Liver (tissue), 9 donors: ENCODE results near the gene EDN3. TPM values are rescaled to one million over a fixed set of nuclear protein-coding genes. Genes with fewer than 3 reads are reported as not detected.

Source experiments
- DNase-seq: peaks from one replicate; pipeline ENCODE4 v3.0.0-alpha.2; 2017; ENCODE audit warnings: low spot score
- H3K27ac ChIP-seq, 2 donors: one replicate each; pipeline ENCODE4 v1.7.0; 2013; ENCODE audit warnings: inconsistent platforms in 2 of 2, low read length in 2 of 2, control low read depth in 1 of 2, low read depth in 1 of 2, mild to moderate bottlenecking in 1 of 2
- H3K27me3 ChIP-seq, 4 donors: one replicate each; pipeline versions ENCODE4 v1.6.1 to v1.7.0; 2013; ENCODE audit warnings: low read length in 3 of 4, inconsistent platforms in 1 of 4, mild to moderate bottlenecking in 1 of 4, moderate library complexity in 1 of 4; ENCODE audit not compliant: control insufficient read depth in 4 of 4, insufficient read depth in 4 of 4
- H3K36me3 ChIP-seq, 4 donors: one replicate each; pipeline versions ENCODE4 v1.6.1 to v1.7.0; 2013; ENCODE audit warnings: low read length in 3 of 4, mild to moderate bottlenecking in 3 of 4, low read depth in 1 of 4, moderate library complexity in 1 of 4; ENCODE audit not compliant: control insufficient read depth in 4 of 4, insufficient read depth in 3 of 4
- H3K4me1 ChIP-seq, 4 donors: one replicate each; pipeline versions ENCODE4 v1.6.1 to v1.7.0; 2013; ENCODE audit warnings: low read length in 3 of 4, mild to moderate bottlenecking in 3 of 4, moderate library complexity in 1 of 4; ENCODE audit not compliant: control insufficient read depth in 4 of 4, insufficient read depth in 4 of 4
- H3K4me3 ChIP-seq, 3 donors: one replicate each; pipeline versions ENCODE4 v1.6.1 to v1.7.0; 2013; ENCODE audit warnings: low read length in 3 of 3, control low read depth in 1 of 3, low read depth in 1 of 3, mild to moderate bottlenecking in 1 of 3
- H3K9ac ChIP-seq, 2 donors: one replicate each; pipeline ENCODE4 v1.7.0; 2013; ENCODE audit warnings: low read length in 2 of 2, mild to moderate bottlenecking in 2 of 2, moderate library complexity in 2 of 2, control low read depth in 1 of 2, low read depth in 1 of 2
- H3K9me3 ChIP-seq, 4 donors: one replicate each; pipeline versions ENCODE4 v1.6.1 to v1.7.0; 2013; ENCODE audit warnings: low read length in 3 of 4; ENCODE audit not compliant: control insufficient read depth in 4 of 4
- ATF3 ChIP-seq: IDR thresholded peaks from 2 replicates; pipeline ENCODE4 v1.6.1; 2016; ENCODE audit warnings: antibody characterized with exemption
- CTCF ChIP-seq: fragments of 150-350 bp; IDR thresholded peaks from 2 replicates; pipeline ENCODE4 v1.5.1; 2017; ENCODE audit warnings: improper control_type of control experiment, low read depth, low read length; ENCODE audit not compliant: missing input control
- EGR1 ChIP-seq, 2 donors: IDR thresholded peaks; 2 replicates each; pipeline ENCODE4 v1.6.1; 2016 to 2018; ENCODE audit warnings: antibody characterized with exemption in 2 of 2, low read depth in 2 of 2
- FOXA1 ChIP-seq: IDR thresholded peaks from 2 replicates; pipeline ENCODE4 v1.6.1; 2016; ENCODE audit warnings: antibody characterized with exemption
- GABPA ChIP-seq, 2 donors: IDR thresholded peaks in 1 of 2; conservative IDR thresholded peaks in 1 of 2; 2 replicates each; pipeline ENCODE4 v1.6.1; 2016; ENCODE audit warnings: antibody characterized with exemption in 2 of 2, mild to moderate bottlenecking in 1 of 2, moderate library complexity in 1 of 2
- HNF4G ChIP-seq: IDR thresholded peaks from 2 replicates; pipeline ENCODE4 v1.6.1; 2016; ENCODE audit warnings: antibody characterized with exemption
- NR2F2 ChIP-seq: IDR thresholded peaks from 2 replicates; pipeline ENCODE4 v1.6.1; 2016; ENCODE audit warnings: antibody characterized with exemption
- SP1 ChIP-seq: IDR thresholded peaks from 2 replicates; pipeline ENCODE4 v1.6.1; 2018; ENCODE audit warnings: antibody characterized with exemption, mild to moderate bottlenecking
- TAF1 ChIP-seq: conservative IDR thresholded peaks from 2 replicates; pipeline ENCODE4 v1.6.1; 2016; ENCODE audit warnings: antibody characterized with exemption, mild to moderate bottlenecking
- YY1 ChIP-seq: IDR thresholded peaks from 2 replicates; pipeline ENCODE4 v1.6.1; 2016; ENCODE audit warnings: antibody characterized with exemption, mild to moderate bottlenecking
- WGBS: extraction: QIAGEN DNeasy Blood & Tissue Kit; methylation state at CpG from one replicate; pipeline ENCODE4 v1.1.7; 2013; 5-methylcytosine and 5-hydroxymethylcytosine counted together
- polyA plus RNA-seq, 2 donors: library from polyadenylated mRNA; stranded (reverse) in 1 of 2; unstranded in 1 of 2; fragments of 200-250 nt in 1 of 2; fragments of >200 nt in 1 of 2; fragmentation: Nextera tagmentation in 1 of 2; extraction: Ambion mirVana in 1 of 2; gene quantifications; one replicate each; pipeline versions ENCODE4 v1.2.1 to v1.2.3, GENCODE V29; 2013 to 2015
- total RNA-seq, 2 donors: library from RNA; depleted of rRNA; stranded (reverse); fragments of >200 nt; gene quantifications; one replicate each; pipeline ENCODE4 v1.2.3, GENCODE V29; 2014
- TF ChIP-seq, protein P1 (sequence below): IDR thresholded peaks from 2 replicates; pipeline ENCODE4 v1.6.1; 2016; ENCODE audit warnings: antibody characterized with exemption
- TF ChIP-seq, protein P2 (sequence below): IDR thresholded peaks from 2 replicates; pipeline ENCODE4 v1.6.1; 2016; ENCODE audit warnings: antibody characterized with exemption
- donor health status: healthy.
- donor health status: healthy.
- donor health status: healthy.
- donor health status: healthy.
- donor health status: healthy.

EDN3 gene
- total and polyA plus RNA-seq, 4 donors: 0.09 TPM; not detected in 3

DNA sequence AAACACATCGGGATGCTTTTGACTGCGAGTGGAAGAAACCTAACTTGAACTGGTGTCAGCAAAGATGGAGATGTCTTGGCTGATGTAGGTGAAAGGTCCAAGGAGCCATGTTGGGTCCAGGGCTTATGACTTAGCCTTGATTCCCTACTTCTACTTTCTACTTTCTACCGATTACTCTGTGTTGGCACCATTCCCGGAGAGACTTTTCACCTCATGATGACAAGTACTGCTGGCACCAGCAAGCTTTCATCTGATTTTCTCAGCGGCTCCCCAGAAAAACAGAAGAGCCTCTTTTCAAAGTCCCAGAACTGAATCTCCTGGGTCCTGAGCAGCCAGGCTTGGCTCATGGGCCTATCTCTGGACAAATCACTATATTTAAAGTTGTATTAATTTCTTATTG lies 4.9 kb upstream of the EDN3 start:
- Histone ChIP-seq H3K9ac (no peak overlapping the region), H3K4me1 (no peaks in the 10 kb centered on the region), H3K27ac (no peak overlapping the region), H3K9me3 (no peaks in the 10 kb centered on the region), H3K27me3 (peaks cover 0 to 19% (median 5%) of the 10 kb centered on the region in 4 donors), H3K36me3 (no peaks in the 10 kb centered on the region), H3K4me3 (no peak overlapping the region)
- TF ChIP-seq GABPA (IDR thresholded peaks at IDR 0.05 in 1 of 2, conservative IDR thresholded peaks at IDR 0.05 in 1 of 2) (no peak), YY1 (no peak), EGR1 (IDR thresholded peaks at IDR 0.05; ENCODE audit: low read depth in 2 of 2) (no peak), FOXA1 (no peak), NR2F2 (no peak), TAF1 (no peak), ATF3 (no peak), SP1 (no peak), CTCF (no peak), HNF4G (no peak)
- TF ChIP-seq, protein P1, sequence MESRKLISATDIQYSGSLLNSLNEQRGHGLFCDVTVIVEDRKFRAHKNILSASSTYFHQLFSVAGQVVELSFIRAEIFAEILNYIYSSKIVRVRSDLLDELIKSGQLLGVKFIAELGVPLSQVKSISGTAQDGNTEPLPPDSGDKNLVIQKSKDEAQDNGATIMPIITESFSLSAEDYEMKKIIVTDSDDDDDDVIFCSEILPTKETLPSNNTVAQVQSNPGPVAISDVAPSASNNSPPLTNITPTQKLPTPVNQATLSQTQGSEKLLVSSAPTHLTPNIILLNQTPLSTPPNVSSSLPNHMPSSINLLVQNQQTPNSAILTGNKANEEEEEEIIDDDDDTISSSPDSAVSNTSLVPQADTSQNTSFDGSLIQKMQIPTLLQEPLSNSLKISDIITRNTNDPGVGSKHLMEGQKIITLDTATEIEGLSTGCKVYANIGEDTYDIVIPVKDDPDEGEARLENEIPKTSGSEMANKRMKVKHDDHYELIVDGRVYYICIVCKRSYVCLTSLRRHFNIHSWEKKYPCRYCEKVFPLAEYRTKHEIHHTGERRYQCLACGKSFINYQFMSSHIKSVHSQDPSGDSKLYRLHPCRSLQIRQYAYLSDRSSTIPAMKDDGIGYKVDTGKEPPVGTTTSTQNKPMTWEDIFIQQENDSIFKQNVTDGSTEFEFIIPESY: no peak
- TF ChIP-seq, protein P2, sequence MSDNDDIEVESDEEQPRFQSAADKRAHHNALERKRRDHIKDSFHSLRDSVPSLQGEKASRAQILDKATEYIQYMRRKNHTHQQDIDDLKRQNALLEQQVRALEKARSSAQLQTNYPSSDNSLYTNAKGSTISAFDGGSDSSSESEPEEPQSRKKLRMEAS: no peak
- DNase-seq: no peak
- 75% methylated on average over 5 of the region's 5 CpGs for WGBS

DNA sequence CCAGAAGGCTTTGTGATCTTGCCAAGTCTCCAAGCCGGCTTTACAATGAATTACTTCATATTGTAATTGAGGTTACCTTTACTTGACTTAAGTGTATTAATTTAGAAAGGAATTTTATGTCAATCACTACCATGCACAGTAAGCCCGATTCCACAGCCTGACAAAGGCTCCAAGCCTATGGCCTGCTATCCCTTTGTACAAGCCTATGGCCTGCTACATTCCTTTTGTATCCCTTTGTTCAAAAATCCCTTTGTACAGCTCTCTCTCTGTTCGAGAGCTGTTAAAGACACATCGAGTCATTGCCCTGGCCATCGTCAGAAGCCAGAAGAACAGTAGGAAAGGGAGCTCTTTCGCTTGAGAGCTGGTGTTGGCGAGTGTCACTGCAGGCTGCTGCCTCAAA lies 2.7 kb upstream of the EDN3 start:
- TF ChIP-seq, protein P2: no peak
- TF ChIP-seq CTCF (no peak), YY1 (no peak), TAF1 (no peak)
- no peak overlapping the region for H3K27ac ChIP-seq
- no peak overlapping the region for H3K4me3 ChIP-seq
- peaks cover 0 to 13% (median 9%) of the 10 kb centered on the region in 4 donors for H3K27me3 ChIP-seq
- H3K9ac ChIP-seq: no peak overlapping the region
- no peaks in the 10 kb centered on the region for H3K4me1 ChIP-seq
- DNase-seq: no peak
- H3K36me3 ChIP-seq: no peaks in the 10 kb centered on the region
- 86% methylated on average over 7 of the region's 7 CpGs for WGBS
- no peaks in the 10 kb centered on the region for H3K9me3 ChIP-seq
